ENCODE results near the gene PLXNA4.

Gene PLXNA4

DNA sequence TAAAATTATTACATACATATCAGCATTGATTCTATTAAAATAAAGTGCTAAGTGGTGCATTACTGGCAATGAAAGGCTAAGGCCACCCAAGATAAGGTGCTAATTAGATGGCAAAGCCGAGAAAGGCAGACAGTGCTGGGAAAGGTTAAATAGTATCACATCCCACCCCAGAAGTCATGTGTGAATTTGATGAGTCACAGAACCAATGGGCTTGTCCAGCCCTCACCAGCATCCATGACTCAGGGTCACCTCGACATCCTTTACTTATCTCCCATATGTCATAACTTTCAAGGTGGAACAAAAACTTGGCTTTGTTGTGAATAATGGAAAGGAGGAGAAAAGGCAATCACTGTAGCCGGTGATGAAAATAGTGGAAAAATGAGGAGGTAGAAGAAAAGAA, 459.1 kb downstream of the PLXNA4 start:
- DNase-seq (ENCODE audit: low read depth, low spot score), result no peak

DNA sequence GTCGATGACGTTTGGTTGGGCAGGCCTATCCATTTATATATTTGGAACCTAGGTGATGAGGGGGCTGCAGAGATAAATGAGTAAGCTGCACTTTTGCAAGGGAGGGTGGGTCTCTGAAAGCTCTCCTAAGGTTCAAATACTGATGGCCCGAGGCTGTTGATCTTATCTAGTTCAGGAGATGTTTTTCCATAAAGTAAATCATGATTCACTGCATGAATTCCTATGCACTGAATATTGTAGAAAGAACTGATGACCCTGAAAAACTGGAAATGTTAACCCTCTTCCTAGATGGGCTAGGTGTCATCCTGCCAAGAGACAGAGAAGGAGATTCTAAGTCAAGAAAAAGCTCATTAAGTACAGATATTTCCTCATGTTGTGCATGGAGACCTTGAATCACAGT, 459.9 kb downstream of the PLXNA4 start:
- DNase-seq (ENCODE audit: low read depth, low spot score), result no peak

DNA sequence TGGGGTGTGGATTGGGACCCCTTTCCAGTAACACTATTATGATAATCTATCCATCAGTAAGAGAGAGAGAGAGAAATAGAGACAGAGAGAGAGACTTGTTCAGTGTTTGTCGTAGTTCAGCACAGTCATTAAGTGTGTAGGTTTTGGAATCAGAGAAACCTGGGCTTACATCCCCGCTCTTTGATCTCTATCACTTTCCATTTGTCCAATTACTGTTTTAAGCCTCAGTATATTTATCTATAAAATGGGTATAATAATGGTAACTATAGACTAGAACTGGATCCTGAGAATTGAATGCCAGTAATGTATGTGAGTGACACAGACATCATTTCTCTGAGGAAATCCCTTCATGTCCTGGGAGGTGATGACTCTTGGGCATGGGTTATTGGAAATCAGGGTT, 460.5 kb downstream of the PLXNA4 start:
- no peak for DNase-seq (ENCODE audit: low read depth, low spot score)

DNA sequence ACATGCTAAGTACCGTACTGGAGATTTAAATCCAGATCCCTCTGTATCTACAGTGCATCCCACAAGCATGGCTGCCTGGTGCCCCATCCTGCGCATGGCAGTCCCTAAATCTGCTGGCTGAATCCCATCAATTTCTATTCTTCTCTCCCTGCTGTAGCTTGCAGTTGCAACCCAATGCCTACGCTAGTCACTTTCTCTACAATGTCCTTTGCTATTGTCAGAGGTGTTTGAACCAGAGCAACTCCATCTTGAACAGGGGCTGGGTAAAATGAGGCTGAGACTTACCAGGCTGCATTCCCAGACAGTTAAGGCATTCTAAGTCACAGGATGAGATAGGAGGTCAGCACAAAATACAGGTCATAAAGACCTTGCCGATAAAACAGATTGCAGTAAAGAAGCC, 461.2 kb downstream of the PLXNA4 start:
- no peak for DNase-seq (ENCODE audit: low read depth, low spot score)

DNA sequence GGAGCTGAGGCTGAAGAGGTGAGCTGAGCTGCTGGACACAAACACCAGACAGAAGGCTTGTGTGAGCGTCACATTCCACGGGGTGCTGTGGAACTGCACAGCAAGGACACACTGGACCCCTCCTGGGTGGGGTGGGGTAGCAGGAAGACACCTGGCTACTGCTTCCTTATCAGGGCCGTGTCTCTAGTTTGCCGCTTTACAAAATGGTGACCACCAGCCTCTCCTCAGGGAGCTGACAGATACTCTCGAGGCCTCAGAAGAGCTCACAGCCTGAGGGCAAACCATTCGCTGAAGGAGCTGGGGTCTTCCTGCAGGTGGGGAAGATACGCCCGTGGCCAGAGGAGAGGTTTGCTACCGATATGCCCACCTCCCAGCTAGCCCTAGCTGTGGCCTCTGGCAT, 461.9 kb downstream of the PLXNA4 start:
- no peak for DNase-seq (ENCODE audit: low read depth, low spot score)

DNA sequence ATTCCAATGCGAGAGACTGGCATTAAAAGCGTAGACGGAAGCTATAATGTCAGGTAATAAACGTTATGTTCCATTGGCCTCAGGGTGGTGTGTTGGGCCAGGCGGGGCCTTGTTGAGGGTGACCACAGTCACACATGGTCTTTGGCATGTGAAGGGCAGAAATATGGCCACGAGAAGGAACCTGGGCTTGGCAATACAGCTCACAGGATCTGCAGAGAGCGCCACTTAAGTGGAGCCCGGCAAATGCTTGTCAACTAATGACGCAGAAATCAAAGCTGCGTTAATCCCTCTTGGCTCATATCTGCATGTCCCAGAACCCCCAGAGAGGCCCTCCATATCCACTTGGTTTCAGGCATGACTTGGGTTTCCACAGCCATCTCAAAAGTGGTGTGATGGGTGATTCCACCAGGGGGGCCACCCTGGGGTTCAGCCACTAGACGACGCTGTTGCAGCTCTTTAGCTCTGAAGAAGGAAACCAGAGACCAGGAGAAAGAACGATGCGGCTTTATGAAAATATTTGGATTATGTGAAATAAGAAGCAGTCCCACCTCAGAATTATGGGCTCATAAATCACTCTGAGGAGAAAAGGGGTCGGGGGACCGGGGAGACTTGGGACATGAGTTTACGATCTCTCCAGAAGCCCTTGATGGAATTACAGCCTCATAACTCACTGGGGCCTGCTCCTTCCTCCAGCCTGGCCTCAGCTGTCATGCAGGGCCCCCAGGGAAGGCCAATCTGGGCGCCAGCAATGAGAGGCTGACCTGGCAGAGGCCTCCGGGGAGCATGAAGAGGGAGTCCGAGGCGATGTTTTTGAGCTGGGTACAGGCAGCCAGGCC, 462.5 kb downstream of the PLXNA4 start:
- DNase-seq (ENCODE audit: low read depth, low spot score), result no peak

DNA sequence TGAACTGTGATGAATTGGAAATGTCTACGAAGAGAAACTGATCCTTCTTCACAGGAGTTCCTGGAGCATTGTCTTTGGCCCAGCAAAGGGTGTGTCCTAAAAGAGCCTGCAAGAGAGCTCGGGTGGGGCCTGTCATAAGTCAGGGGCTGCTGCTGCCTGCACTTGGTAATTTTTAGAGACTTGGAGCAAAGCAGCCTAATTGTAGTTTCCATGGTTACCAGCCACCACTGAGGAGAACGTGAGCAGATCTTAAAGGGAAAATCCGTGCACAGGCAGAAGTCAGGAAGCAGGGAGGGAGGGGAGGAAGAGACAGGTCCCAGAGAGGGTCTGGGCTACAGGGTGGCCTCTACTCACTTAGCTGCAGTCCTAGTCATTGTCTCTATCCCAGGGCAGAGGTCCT, 463.6 kb downstream of the PLXNA4 start:
- DNase-seq (ENCODE audit: low read depth, low spot score), result no peak

DNA sequence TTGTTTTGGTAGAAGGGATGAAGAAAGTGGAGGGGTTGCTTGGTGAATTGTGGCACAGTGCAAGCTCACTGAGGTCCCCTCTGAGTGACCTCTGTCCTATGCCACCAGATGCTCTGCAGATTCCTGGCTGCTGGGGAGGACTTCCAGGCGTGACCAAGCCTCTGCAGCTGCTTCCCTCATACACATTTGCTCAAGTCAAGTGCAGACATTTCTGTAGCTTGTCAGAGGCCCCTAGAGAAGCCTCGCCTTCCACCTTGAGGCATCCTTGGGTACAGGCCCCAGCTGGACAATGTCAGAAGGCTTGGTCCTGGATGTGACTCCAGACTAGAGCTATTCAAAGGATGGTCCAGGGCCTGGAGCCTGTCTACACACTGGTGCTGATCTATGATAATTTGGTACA, 464.2 kb downstream of the PLXNA4 start:
- no peak for DNase-seq (ENCODE audit: low read depth, low spot score)

DNA sequence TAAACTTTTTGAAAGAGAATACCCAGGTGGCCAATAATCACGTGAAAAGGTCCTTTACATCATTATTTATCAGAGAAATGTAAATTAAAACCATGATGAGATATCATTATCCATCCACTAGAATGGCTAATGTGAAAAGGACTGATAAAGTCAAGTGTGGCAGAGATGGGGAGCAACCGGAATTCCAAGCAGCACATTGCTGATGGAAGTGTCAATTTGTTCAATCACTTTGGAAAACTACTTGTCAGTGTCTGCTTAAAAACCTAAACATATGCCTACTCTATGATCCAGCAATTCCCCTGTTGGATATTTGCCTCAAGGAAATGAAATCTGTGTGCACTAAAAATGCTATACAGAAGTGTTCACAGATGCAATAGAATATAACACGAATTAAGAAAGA, 465.6 kb downstream of the PLXNA4 start:
- DNase-seq (ENCODE audit: low read depth, low spot score), result no peak

DNA sequence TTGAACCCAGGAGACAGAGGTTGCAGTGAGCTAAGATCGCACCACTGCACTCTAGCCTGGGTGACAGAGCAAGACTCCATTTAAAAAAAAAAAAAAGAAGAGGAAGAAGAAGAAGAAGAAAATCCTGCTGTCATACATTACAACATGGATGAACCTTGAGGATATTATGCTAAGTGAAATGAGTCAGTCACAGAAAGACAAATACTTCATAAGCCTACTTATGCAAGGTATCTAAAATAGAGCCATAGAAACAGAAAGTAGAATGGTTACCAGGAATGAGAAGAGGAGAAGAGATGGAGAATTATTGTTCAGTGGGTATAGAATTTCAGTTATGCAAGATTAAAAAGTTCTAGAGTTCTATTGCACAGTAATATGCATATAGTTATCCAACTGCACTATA, 466.5 kb downstream of the PLXNA4 start:
- no peak for DNase-seq (ENCODE audit: low read depth, low spot score)

DNA sequence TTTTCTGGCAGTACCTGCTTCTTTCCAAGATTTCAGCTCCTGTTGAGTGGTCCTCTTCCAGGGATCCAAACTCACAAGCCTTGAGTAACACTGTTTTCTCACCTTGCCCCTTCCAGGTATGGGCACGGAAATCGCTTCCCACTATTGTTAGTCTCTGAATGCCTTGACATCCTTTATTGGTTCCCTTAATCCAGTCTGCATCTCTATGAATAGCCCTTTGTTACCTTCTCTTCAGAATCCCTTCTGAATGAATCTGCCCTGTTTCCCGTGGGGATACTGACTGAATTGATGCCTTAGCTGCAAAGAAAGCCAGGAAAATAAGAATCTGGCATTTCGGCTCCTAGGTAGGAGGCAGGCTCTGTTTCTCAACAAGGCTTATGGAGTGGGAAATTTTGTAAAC, 467.7 kb downstream of the PLXNA4 start:
- no peak for DNase-seq (ENCODE audit: low read depth, low spot score)

DNA sequence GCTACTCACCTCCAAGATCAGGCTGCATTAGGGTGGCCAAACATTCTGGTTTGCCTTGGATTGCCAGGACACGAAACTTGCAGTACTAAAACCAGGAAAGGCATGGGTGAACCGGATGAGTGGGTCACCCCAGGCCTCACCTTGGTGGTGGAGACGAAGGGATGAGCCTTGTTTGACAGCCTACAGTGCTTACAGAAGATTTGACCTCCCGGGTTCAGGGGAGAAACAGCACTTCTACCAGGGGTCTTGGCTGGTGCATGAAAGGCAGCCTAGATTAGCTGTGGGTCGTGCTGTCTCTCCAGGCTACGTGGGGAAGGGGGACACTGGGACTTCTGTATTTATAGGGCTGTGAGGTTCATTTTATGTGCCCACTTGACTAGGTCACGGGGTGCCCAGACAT, 469.8 kb downstream of the PLXNA4 start:
- no peak for DNase-seq (ENCODE audit: low read depth, low spot score)

DNA sequence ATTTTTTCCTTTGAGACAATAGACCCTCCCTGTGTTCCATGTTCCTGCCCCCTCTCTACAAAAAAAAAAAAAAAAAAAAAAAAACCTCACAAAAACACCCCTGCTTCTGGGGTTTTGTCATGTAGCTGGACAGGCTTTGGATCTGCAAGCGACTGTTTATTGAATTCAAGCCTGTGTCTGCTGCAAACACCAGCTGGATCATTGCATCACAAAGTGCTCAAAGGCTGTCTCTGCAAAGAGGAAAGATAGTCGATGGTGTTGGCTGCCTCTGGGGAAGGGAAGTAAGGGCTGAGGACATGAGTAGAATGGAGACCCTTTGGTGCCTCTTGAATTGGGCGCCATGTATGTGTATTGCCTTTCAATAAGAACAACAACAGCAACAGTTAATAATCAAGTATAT, 471.2 kb downstream of the PLXNA4 start:
- no peak for DNase-seq (ENCODE audit: low read depth, low spot score)

DNA sequence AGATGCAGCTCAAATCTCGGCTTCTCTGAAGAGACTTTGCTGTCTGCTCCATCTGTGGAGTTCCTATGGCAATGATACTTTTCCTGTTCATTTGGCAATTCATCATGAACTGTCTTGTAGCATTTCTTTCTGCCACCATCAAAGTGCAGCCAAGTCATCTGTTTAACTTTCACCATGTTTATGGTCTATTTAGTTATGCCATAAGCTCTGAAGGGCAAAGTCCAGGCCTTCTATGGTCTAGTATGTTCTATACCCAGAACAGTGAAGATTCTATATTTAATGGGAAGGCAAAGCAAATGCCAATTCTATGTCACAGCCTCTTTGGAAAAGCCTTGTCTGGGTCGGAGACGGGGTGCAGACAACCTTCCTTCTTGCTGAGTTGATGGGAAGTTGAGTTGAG, 472.6 kb downstream of the PLXNA4 start:
- DNase-seq (ENCODE audit: low read depth, low spot score), result no peak

DNA sequence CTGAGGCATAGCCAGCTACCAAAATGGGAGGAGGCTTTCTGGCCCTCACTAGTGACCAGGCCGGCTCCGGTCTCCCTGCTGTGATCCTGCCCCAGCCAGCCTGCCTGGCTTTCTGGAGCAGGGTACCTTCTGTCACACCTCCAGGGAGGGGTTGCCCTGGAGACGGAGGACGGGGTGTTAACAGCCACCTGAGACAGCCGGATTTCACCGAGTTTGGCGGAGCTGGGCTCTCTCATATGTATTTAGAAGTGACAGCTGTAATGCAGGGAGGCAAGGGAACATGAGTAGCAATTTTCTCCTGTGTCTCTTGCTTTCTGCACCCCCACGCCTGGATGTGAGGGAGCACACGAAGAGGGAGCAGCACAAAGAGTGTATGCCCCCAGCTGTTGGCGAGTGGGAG, 473.3 kb downstream of the PLXNA4 start:
- no peak for DNase-seq (ENCODE audit: low read depth, low spot score)

DNA sequence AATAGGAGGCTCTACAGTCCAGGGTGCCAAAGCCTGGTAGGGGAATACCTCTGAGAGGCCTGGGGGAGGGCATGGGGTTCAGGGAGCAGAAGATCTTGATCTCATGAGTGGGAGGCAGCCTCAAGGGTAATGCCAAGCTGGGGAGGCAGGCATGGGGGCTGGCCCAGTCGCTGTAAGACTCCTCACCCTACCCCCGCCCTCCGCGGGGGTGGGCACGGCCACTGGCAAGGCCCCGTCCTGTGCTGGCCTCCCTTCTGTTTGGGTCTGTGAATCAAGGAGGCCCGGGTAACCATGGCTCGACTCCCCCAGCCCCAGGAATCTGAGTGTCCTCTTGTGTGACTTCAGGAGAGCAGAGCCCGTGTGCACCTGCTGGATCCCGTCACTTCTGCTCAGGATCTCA, 473.9 kb downstream of the PLXNA4 start:
- no peak for DNase-seq (ENCODE audit: low read depth, low spot score)

DNA sequence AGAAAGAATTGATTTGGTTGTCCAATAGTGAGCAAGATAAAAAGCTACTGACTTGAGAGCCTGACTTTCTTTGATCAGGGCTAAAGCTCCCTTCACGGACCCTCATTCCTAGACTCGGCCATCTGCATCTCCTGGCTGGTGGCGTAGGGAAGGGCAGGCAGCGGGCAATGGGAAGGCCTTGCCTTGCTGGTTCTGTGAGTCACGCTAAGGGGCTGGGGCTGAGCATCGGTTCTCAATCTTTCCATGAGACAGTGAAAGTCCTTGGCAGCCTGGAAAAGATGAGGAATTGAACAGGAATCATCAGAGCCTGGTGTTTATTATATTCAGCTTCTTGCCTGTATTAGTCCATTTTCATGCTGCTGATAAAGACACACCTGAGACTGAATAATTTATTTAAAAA, 475.3 kb downstream of the PLXNA4 start:
- no peak for DNase-seq (ENCODE audit: low read depth, low spot score)

DNA sequence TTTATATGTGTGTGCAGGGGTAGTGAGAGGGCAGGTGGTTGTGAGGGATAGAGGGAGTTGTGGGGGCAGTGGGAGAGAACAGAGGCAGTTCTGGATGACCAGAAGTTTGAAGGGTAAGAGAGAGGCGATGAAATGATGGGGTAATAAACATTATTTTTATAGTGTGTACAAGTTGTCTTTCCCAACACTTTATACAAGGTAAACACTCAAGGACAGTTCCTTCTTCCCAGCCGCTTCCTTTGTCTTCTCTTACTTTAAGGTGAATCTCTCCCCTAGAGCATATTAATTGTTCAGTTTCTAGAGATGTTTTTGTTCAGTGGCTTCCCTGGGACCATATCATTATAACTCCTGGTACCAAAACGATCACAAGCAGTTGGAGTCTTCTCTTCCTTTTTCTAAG, 475.8 kb downstream of the PLXNA4 start:
- DNase-seq (ENCODE audit: low read depth, low spot score), result no peak

DNA sequence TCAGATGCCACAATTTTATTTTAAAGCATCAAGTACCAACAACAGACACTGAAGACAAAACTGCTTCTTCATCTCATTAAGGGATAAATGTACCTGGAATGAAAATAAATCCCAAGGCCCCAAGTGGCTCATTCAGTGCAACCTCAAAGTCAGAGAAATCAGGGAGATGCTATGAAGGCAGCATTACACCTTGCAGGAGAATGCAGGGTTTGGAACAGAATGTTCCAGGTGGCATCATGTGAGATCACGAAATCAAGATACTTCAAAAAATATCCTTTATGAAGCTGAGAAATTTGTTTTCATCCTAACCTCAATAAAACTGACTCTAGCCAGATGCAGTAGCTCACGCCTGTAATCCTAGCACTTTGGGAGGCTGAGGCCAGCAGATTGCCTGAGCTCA, 477.1 kb downstream of the PLXNA4 start:
- DNase-seq (ENCODE audit: low read depth, low spot score), result no peak

DNA sequence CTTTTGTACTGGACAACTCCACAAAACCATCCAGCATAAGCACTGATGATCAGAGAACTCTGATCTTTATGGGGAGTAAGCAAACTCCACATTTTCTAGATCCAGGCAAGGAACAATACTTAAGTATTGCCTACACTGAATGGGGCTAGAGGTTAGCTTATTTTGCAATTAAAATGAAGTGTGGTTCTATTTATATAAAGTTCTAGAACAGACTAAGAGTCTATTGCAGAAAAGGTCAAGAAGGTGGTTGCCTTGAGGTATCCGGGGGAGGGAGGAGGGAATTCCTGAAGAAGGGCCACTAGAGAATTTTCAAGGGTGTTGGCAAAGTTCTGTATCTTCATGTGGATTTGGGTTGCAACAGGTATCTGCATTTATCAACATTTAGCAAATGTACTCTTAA, 477.9 kb downstream of the PLXNA4 start:
- no peak for DNase-seq (ENCODE audit: low read depth, low spot score)

DNA sequence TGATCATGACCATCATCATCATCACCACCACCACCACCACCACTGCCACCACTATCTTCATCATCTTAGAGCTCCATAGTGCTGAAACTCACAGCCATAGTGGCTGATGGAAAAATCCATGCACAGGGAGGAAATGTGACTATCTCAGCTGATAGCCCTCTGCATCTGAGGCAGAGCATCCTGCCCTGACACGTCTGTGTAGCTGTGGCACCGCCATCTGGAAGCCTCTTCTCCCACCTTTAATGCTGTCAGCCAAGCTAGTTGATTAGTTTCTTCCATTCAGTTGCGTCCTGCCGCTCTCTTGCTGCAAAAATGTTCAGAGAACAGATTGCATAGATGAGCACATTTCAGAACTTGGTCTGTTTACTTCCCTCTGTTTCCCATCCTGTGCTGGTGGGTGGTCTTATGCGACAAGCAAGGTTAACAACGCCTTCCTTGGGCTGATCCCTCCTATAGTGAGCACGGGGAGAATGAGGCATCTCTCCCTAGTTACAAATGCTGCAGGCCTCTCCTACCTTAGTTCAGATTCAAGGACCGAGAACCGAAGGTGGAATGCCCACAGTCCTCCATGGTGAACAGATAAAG, 478.6 kb downstream of the PLXNA4 start:
- no peak for DNase-seq (ENCODE audit: low read depth, low spot score)

DNA sequence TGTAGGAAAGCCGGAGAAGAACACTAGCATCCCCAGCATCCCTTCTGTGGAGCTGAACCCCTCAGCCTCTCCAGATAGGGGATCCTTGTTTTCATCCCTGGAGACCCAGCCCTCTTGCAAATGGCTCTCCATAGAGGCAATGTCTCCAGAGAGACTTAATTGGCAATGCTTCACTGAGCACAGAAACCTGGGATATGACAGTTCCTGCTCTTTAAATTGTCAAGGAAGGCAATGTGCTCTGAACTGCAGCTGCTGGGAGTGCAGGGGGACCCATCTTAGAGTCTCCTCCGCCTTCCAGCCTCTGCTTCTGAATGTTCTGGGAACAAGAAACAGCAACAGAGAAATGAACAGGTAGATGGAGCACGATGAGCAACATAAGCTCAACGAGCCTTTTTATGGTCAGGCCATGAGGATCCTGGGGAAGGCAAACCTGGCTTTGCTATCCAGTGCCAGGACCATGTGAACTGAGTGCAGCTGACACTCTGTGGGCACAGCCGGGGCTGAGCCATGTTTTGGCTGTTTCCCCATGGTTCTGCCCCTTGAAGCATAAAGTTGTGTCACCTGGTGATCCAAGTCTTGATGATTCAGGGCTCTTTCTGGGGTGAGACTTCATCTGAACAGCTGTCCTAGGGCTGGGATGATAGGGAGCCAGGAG, 481.0 kb downstream of the PLXNA4 start:
- DNase-seq (ENCODE audit: low read depth, low spot score), result no peak

DNA sequence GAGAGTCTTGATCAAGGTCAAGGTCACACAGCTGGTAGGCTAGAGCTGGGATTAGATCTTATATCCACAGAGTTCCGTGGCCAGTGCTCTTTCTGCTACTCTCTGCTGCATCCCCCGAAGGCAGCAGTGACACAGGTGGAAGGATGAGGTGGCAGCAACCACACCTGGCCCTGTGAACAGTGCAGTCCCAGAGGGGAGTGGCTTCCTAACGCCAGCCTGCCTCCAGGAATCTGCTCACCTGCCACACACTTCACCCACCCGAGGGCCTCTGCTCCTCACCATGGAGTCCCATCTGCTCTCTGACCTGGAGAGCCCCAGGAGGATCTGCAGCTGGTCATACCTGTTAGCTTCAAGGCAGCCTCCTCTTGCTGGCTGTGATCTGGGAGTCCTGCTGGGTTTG, 484.2 kb downstream of the PLXNA4 start:
- no peak for DNase-seq (ENCODE audit: low read depth, low spot score)
